K562 (cell line): Measurements from ENCODE around the gene TMEM39B. TPM values are rescaled to one million over a fixed set of nuclear protein-coding genes. Genes with fewer than 3 reads are reported as not detected.

Experiments
- ATAC-seq: fragments of 200-7000 bp; cut with Tn5 transposase; 3 replicates; pipeline ENCODE4 v1.9.1; 2020; ENCODE audit warnings: moderate library complexity
- BruUV-seq: library from RNA; stranded (reverse); fragments of 400-500 nt; replicated peaks from 2 replicates; lab custom pipeline; 2021; lab: Mats Ljungman, UMichigan
- CTCF ChIA-PET: fragments of 300-600 bp; formaldehyde crosslinking; extraction: SDS; loops from one replicate; lab custom pipeline; 2021; ENCODE audit warnings: low intra/inter-chr PET ratio; lab: Yijun Ruan, JAX
- POLR2A ChIA-PET: fragments of 300-600, 350-650 bp; sonication (Branson Sonifier 250); formaldehyde crosslinking; extraction: SDS; loops from one replicate; lab custom pipeline; 2021; ENCODE audit warnings: antibody characterized with exemption, inconsistent platforms; lab: Yijun Ruan, JAX
- DNase-seq, 4 experiments: peaks; one replicate each; pipeline versions ENCODE4 v3.0.0 to v3.0.0-alpha.2; 2011 to 2018; ENCODE audit warnings: low spot score in 3 of 4, mixed read lengths in 3 of 4; ENCODE audit errors: extremely low read depth in 1 of 4
- FAIRE-seq: peaks from 2 replicates; lab custom pipeline; 2011; peaks lifted over from hg19 to GRCh38; lab: Jason Lieb, UNC
- H2AFZ ChIP-seq: 2 replicates; pipeline ENCODE4 v1.6.0; 2011; ENCODE audit warnings: low read depth, low read length, control low read depth, inconsistent platforms
- H3K27ac ChIP-seq: fragments of 200-600 bp; 3 replicates; pipeline ENCODE4 v1.8.0; 2011; ENCODE audit warnings: low read depth, mild to moderate bottlenecking, control low read depth, inconsistent platforms, low read length, moderate library complexity, mixed read lengths; ENCODE audit errors: extremely low read depth
- H3K27me3 ChIP-seq, 2 experiments: fragments of 300-600 bp in 1 of 2; 2 replicates in 1 of 2; 3 replicates in 1 of 2; pipeline versions ENCODE4 v1.6.0 to v1.8.0; 2011; ENCODE audit warnings: inconsistent platforms in 2 of 2, low read length in 2 of 2, mild to moderate bottlenecking in 1 of 2, mixed read lengths in 1 of 2, moderate library complexity in 1 of 2; ENCODE audit not compliant: control insufficient read depth in 2 of 2, insufficient read depth in 2 of 2
- H3K36me3 ChIP-seq: fragments of 300-600 bp; 3 replicates; pipeline ENCODE4 v1.8.0; 2011; ENCODE audit warnings: mild to moderate bottlenecking, low read length, inconsistent platforms; ENCODE audit not compliant: control insufficient read depth, insufficient read depth
- H3K4me1 ChIP-seq, 2 experiments: fragments of 200-600 bp in 1 of 2; replicated peaks in 1 of 2; 2 replicates in 1 of 2; 3 replicates in 1 of 2; pipeline versions ENCODE4 v1.5.1 to v1.8.0; 2011; ENCODE audit warnings: inconsistent platforms in 2 of 2, low read length in 2 of 2, mild to moderate bottlenecking in 1 of 2, mixed read lengths in 1 of 2, moderate library complexity in 1 of 2; ENCODE audit not compliant: control insufficient read depth in 2 of 2, insufficient read depth in 2 of 2
- H3K4me2 ChIP-seq: 2 replicates; pipeline ENCODE4 v1.6.1; 2011; ENCODE audit warnings: low read length, control low read depth, inconsistent platforms, mixed read lengths; ENCODE audit not compliant: insufficient read depth
- H3K4me3 ChIP-seq: fragments of 200-600 bp; sonication (generic), shearing (Covaris generic); 2 replicates; pipeline ENCODE4 v1.5.1; 2016; ENCODE audit warnings: control low read depth, inconsistent platforms
- H3K79me2 ChIP-seq: fragments of 200-600 bp; 3 replicates; pipeline ENCODE4 v1.8.0; 2011; ENCODE audit warnings: low read length, inconsistent platforms; ENCODE audit not compliant: control insufficient read depth, insufficient read depth
- H3K9ac ChIP-seq, 2 experiments: 2 replicates each; pipeline versions ENCODE4 v1.6.0 to v1.6.1; 2011; ENCODE audit warnings: low read depth in 2 of 2, low read length in 2 of 2, control low read depth in 1 of 2, inconsistent platforms in 1 of 2, mild to moderate bottlenecking in 1 of 2, mixed read lengths in 1 of 2; ENCODE audit not compliant: insufficient read depth in 1 of 2
- H3K9me1 ChIP-seq: one replicate; pipeline ENCODE4 v1.6.0; 2011; ENCODE audit warnings: inconsistent platforms, mild to moderate bottlenecking, low read length, moderate library complexity; ENCODE audit not compliant: control insufficient read depth, insufficient read depth
- H3K9me3 ChIP-seq: replicated peaks from 2 replicates; pipeline ENCODE4 v1.5.1; 2011; ENCODE audit warnings: low read depth, low read length, inconsistent platforms; ENCODE audit not compliant: control insufficient read depth, insufficient read depth
- H4K20me1 ChIP-seq: replicated peaks from 2 replicates; pipeline ENCODE4 v1.6.1; 2011; ENCODE audit warnings: low read length, inconsistent platforms, mixed read lengths; ENCODE audit not compliant: control insufficient read depth, insufficient read depth
- C11orf30 ChIP-seq: fragments of 450-650 bp; IDR thresholded peaks from 2 replicates; pipeline ENCODE4 v1.6.1; 2016; ENCODE audit warnings: low read depth, mild to moderate bottlenecking
- ETV1 ChIP-seq: fragments of 450-650 bp; conservative IDR thresholded peaks from 2 replicates; pipeline ENCODE4 v1.6.1; 2016; ENCODE audit warnings: missing genetic modification characterization, control low read depth, low read depth, missing compliant biosample characterization
- GTF2B ChIP-seq: IDR thresholded peaks from 2 replicates; pipeline ENCODE4 v1.6.1; 2011; ENCODE audit not compliant: insufficient read length; ENCODE audit errors: extremely low read depth
- ILK ChIP-seq: fragments of 450-650 bp; IDR thresholded peaks from 2 replicates; pipeline ENCODE4 v1.6.1; 2016; ENCODE audit warnings: missing genetic modification characterization, low read depth, mild to moderate bottlenecking, missing compliant biosample characterization, moderate library complexity, borderline replicate concordance
- KAT2B ChIP-seq: IDR thresholded peaks from one replicate; pipeline ENCODE4 v1.6.1; 2012; ENCODE audit warnings: low read depth, mild to moderate bottlenecking, control low read depth, inconsistent platforms, low read length, moderate library complexity
- MLLT1 ChIP-seq, 2 experiments: fragments of 450-650 bp; IDR thresholded peaks; 2 replicates each; pipeline ENCODE4 v1.6.1; 2016
- PBX2 ChIP-seq, 2 experiments: IDR thresholded peaks in 1 of 2; conservative IDR thresholded peaks in 1 of 2; 2 replicates each; pipeline ENCODE4 v1.6.1; 2016; ENCODE audit warnings: low read depth in 2 of 2, mild to moderate bottlenecking in 1 of 2, missing compliant biosample characterization in 1 of 2, missing genetic modification characterization in 1 of 2, moderate library complexity in 1 of 2
- PTTG1 ChIP-seq: fragments of 450-650 bp; IDR thresholded peaks from 2 replicates; pipeline ENCODE4 v1.6.1; 2016; ENCODE audit warnings: low read depth, mild to moderate bottlenecking, missing genetic modification characterization, missing compliant biosample characterization
- ZBTB26 ChIP-seq: fragments of 450-650 bp; formaldehyde crosslinking; IDR thresholded peaks from 2 replicates; pipeline ENCODE4 v1.4.0; 2022; ENCODE audit warnings: missing genetic modification characterization
- ZNF316 ChIP-seq: fragments of 450-650 bp; IDR thresholded peaks from 2 replicates; pipeline ENCODE4 v1.6.1; 2016
- ZNF384 ChIP-seq: IDR thresholded peaks from 2 replicates; pipeline ENCODE4 v1.6.1; 2012; ENCODE audit warnings: low read depth, low read length, improper control_type of control experiment
- WGBS: fragments of 100-300 bp; shearing (Covaris generic); methylation state at CpG from one replicate; pipeline ENCODE4 v1.1.6; 2016; ENCODE audit warnings: low coverage, mixed read lengths; ENCODE audit not compliant: insufficient coverage; ENCODE audit errors: missing lambda C conversion rate; 5-methylcytosine and 5-hydroxymethylcytosine counted together
- in situ Hi-C: fragments of 300-500 bp; cut with MboI; formaldehyde crosslinking; loops from 4 replicates; pipeline ENCODE4 v1.15.0; 2018; ENCODE audit warnings: inconsistent platforms, mixed read lengths
- intact Hi-C: fragments of 100-400 bp; cut with micrococcal nuclease; formaldehyde crosslinking; loops from 2 replicates; pipeline ENCODE4 v1.14.2; 2022
- polyA plus RNA-seq, 8 experiments: library from polyadenylated mRNA; depleted of rRNA in 4 of 8; stranded (reverse) in 5 of 8; unstranded in 3 of 8; fragments of >200 nt; fragmentation: Nextera tagmentation in 2 of 8; fragmentation: Illumina TruSeq in 1 of 8; extraction: Ambion mirVana in 2 of 8; extraction: Trizol in 1 of 8; gene quantifications; 2 replicates each; pipeline versions ENCODE4 v1.2.1 to v1.2.3, GENCODE V29; 2011 to 2014; ENCODE audit warnings: inconsistent platforms in 1 of 8, missing spikeins in 1 of 8
- total RNA-seq, 7 experiments: library from RNA; depleted of rRNA in 6 of 7; stranded (reverse); fragments of >200 nt in 6 of 7; fragmentation: Illumina TruSeq in 2 of 7; extraction: Trizol in 2 of 7; gene quantifications; 2 replicates each; pipeline versions ENCODE4 v1.2.1 to v1.2.3, GENCODE V29; 2011 to 2021; ENCODE audit warnings: low replicate concordance in 1 of 7
- TF ChIP-seq, protein P1 (sequence below): fragments of 250-450 bp; sonication (Bioruptor Pico); IDR thresholded peaks from 2 replicates; pipeline ENCODE4 v1.5.0; 2021; ENCODE audit warnings: mild to moderate bottlenecking, borderline replicate concordance

The TMEM39B gene
- total and polyA plus RNA-seq, 9 of the 15 experiments (the other 6 are each of a cell fraction or from before 2014, with no cell fraction given), result 0.92 to 28.5 (median 9.7) TPM

- WGBS, result 56% methylated on average over 4 of the region's 6 CpGs
- no peak for FAIRE-seq
- TF ChIP-seq PBX2 (CRISPR knock-in tag; IDR thresholded peaks at IDR 0.05; ENCODE audit: low read depth) (no peak), PBX2 (tag; conservative IDR thresholded peaks at IDR 0.05; ENCODE audit: low read depth) (no peak), ILK (tag) (no peak), PTTG1 (tag) (no peak), ZNF316 (peak; percentile 68), C11orf30 (peak; percentile 16; the same call in 1 of the 2 replicates), ZNF384 (no peak), ZBTB26 (0 out of 2 replicates have a peak, but pooled peaks have one; percentile 14), ETV1 (tag) (0 out of 2 replicates have a peak, but pooled peaks have one; percentile 33), KAT2B (no peak), MLLT1 (IDR thresholded peaks at IDR 0.05) (peak in 1 of 2 experiments; percentile 49; a peak in 1 of 4 replicates), GTF2B (no peak)
- TF ChIP-seq, protein P1, sequence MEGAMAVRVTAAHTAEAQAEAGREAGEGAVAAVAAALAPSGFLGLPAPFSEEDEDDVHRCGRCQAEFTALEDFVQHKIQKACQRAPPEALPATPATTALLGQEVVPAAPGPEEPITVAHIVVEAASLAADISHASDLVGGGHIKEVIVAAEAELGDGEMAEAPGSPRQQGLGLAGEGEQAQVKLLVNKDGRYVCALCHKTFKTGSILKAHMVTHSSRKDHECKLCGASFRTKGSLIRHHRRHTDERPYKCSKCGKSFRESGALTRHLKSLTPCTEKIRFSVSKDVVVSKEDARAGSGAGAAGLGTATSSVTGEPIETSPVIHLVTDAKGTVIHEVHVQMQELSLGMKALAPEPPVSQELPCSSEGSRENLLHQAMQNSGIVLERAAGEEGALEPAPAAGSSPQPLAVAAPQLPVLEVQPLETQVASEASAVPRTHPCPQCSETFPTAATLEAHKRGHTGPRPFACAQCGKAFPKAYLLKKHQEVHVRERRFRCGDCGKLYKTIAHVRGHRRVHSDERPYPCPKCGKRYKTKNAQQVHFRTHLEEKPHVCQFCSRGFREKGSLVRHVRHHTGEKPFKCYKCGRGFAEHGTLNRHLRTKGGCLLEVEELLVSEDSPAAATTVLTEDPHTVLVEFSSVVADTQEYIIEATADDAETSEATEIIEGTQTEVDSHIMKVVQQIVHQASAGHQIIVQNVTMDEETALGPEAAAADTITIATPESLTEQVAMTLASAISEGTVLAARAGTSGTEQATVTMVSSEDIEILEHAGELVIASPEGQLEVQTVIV (CRISPR knock-in tag), result no peak
Measured at GRCh38 chr1:32025515-32025914, 47.2 kb upstream of the TMEM39B start.

More at GRCh38 chr1:32025515-32025914, 47.2 kb upstream of the TMEM39B start:
- ChIA-PET POLR2A (interaction anchor here (0.7 to 3.7 kb wide), 7 partner anchors 10 to 131 kb away, joined by 3 to 15 read pairs (median 6); no protein-coding TSS in a partner anchor), CTCF (no interaction called here)
- Histone ChIP-seq H3K4me2 (no peak overlapping the region), H3K4me3 (no peak overlapping the region), H2AFZ (no peak overlapping the region), H3K9ac (peak overlapping the region in 1 of 2 experiments; percentile 44; a peak in 1 of 4 replicates), H3K9me1 (no peaks in the 10 kb centered on the region), H3K27ac (0 out of 3 replicates have a peak overlapping the region, but pooled peaks have one; percentile 16), H3K27me3 (no peaks in the 10 kb centered on the region), H3K4me1 (peaks cover 26 to 42% of the 10 kb centered on the region in 2 experiments), H3K79me2 (peaks cover 98% of the 10 kb centered on the region), H3K36me3 (peaks cover 75% of the 10 kb centered on the region), H3K9me3 (no peaks in the 10 kb centered on the region), H4K20me1 (peaks cover 15% of the 10 kb centered on the region)
- intact Hi-C loops (no loop called here), in situ Hi-C loops (no loop called here)
- peak; percentile 19 for ATAC-seq
- no TSS peak for BruUV-seq
- peak in 1 of 4 experiments; percentile 65 for DNase-seq
